ENCODE results near the gene DPH2.
A peak's percentile ranks its signal among the peaks of the same experiment; 100 is the strongest.

DPH2 gene

GRCh38 chr1:43985984-43986595 lies 16.3 kb downstream of the DPH2 start:
- DNase-seq = no peak

GRCh38 chr1:43986712-43987111 lies 16.9 kb downstream of the DPH2 start:
- DNase-seq = no peak

GRCh38 chr1:43987159-43987902 lies 17.5 kb downstream of the DPH2 start:
- DNase-seq = no peak

GRCh38 chr1:43990271-43991199 lies 20.7 kb downstream of the DPH2 start:
- no peak for DNase-seq

- no peak for DNase-seq
These were observed 21.3 kb downstream of the DPH2 start for GRCh38 chr1:43991200-43991475.

- DNase-seq = peak; percentile 76
These were observed 21.8 kb downstream of the DPH2 start, which contains the start of gene CCDC24 for GRCh38 chr1:43991476-43992231. Gene CCDC24, plus strand, starts transcription at chr1:43991599. Its CDS starts 280 bp downstream, at chr1:43991879.

GRCh38 chr1:43992232-43992995 lies 22.6 kb downstream of the DPH2 start:
- DNase-seq = no peak

- no peak for DNase-seq
These were observed 23.6 kb downstream of the DPH2 start for GRCh38 chr1:43993206-43993914.

GRCh38 chr1:43994071-43994470 lies 24.3 kb downstream of the DPH2 start:
- no peak for DNase-seq

GRCh38 chr1:43994794-43995790 lies 25.3 kb downstream of the DPH2 start:
- DNase-seq = peak; percentile 32

GRCh38 chr1:43995984-43996732 lies 26.3 kb downstream of the DPH2 start:
- no peak for DNase-seq

- DNase-seq = no peak
These were observed 26.9 kb downstream of the DPH2 start for GRCh38 chr1:43996733-43997115.

GRCh38 chr1:43997295-43997999 lies 27.6 kb downstream of the DPH2 start:
- no peak for DNase-seq

GRCh38 chr1:43998000-43998378 lies 28.2 kb downstream of the DPH2 start:
- DNase-seq = no peak

- no peak for DNase-seq
These were observed 29.6 kb downstream of the DPH2 start for GRCh38 chr1:43999455-43999854.

- no peak for DNase-seq
These were observed 30.4 kb downstream of the DPH2 start for GRCh38 chr1:44000122-44000665.

- no peak for DNase-seq
These were observed 32.4 kb downstream of the DPH2 start for GRCh38 chr1:44002165-44002564.

- no peak for DNase-seq
These were observed 32.9 kb downstream of the DPH2 start for GRCh38 chr1:44002606-44003157.

Measured in fibroblast of skin of right biceps (primary cell).